Chondrocyte (in vitro differentiated cells): ENCODE measurements around the gene PDE4D. TPM values are rescaled to one million over a fixed set of nuclear protein-coding genes. Genes with fewer than 3 reads are reported as not detected.

ENCODE experiments used
- DNase-seq: peaks from one replicate; pipeline ENCODE4 v3.0.0; 2021; ENCODE audit warnings: mixed read lengths, low spot score
- H3K27ac Mint-ChIP-seq: one replicate; pipeline ENCODE4 v1.8.0; 2021; ENCODE audit warnings: mild to moderate bottlenecking, moderate library complexity, mixed read lengths; ENCODE audit not compliant: unreplicated experiment
- H3K27me3 Mint-ChIP-seq: 2 replicates; pipeline ENCODE4 v1.8.0; 2021; ENCODE audit warnings: low read depth, mixed read lengths
- H3K36me3 Mint-ChIP-seq: 2 replicates; pipeline ENCODE4 v1.8.0; 2021; ENCODE audit warnings: low read depth, mixed read lengths
- H3K4me1 Mint-ChIP-seq: 2 replicates; pipeline ENCODE4 v1.8.0; 2021; ENCODE audit warnings: low read depth, mild to moderate bottlenecking, mixed read lengths
- H3K4me3 Mint-ChIP-seq: one replicate; pipeline ENCODE4 v1.8.0; 2021; ENCODE audit warnings: mild to moderate bottlenecking, moderate library complexity, mixed read lengths; ENCODE audit not compliant: unreplicated experiment
- H3K9me3 Mint-ChIP-seq: 2 replicates; pipeline ENCODE4 v1.8.0; 2021; ENCODE audit warnings: low read depth, mixed read lengths
- total RNA-seq: library from RNA; stranded (reverse); gene quantifications from 3 replicates; pipeline ENCODE4 v1.2.1, GENCODE V29; 2021
- TF ChIP-seq, protein P1 (sequence below): fragments of 200-600 bp; sonication (generic); IDR thresholded peaks from 2 replicates; pipeline ENCODE4 v1.5.0; 2021; ENCODE audit warnings: antibody characterized with exemption, mild to moderate bottlenecking, moderate library complexity

PDE4D gene
- total RNA-seq, 1 donor from 2014 or later: 21.1 TPM

DNA sequence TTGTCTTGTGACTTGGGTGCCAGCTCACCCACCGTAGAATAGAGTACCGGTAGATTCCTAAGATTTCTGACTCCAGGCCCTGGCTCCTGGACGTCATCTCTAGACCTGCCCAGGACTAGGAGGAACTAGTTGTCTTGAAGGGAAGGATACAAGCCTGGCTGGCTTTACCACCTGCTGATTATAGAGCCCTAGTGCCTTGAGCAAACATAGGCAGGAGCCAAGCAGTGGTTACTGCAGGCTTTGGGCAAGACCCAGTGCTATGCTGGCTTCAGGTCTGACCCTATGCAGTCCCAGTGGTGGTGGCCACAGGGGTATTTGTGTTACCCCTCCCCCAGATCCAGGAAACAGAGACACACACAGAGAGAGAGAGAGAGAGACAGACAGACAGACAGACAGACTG, 606.2 kb downstream of the PDE4D start:
- Mint-ChIP-seq H3K9me3 (no peaks in the 10 kb centered on the region), H3K36me3 (no peaks in the 10 kb centered on the region), H3K27ac (peak overlapping the region; percentile 42), H3K27me3 (no peaks in the 10 kb centered on the region), H3K4me3 (no peak overlapping the region), H3K4me1 (peaks cover 15% of the 10 kb centered on the region)
- no peak for DNase-seq
- TF ChIP-seq, protein P1, sequence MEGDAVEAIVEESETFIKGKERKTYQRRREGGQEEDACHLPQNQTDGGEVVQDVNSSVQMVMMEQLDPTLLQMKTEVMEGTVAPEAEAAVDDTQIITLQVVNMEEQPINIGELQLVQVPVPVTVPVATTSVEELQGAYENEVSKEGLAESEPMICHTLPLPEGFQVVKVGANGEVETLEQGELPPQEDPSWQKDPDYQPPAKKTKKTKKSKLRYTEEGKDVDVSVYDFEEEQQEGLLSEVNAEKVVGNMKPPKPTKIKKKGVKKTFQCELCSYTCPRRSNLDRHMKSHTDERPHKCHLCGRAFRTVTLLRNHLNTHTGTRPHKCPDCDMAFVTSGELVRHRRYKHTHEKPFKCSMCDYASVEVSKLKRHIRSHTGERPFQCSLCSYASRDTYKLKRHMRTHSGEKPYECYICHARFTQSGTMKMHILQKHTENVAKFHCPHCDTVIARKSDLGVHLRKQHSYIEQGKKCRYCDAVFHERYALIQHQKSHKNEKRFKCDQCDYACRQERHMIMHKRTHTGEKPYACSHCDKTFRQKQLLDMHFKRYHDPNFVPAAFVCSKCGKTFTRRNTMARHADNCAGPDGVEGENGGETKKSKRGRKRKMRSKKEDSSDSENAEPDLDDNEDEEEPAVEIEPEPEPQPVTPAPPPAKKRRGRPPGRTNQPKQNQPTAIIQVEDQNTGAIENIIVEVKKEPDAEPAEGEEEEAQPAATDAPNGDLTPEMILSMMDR: no peak

DNA sequence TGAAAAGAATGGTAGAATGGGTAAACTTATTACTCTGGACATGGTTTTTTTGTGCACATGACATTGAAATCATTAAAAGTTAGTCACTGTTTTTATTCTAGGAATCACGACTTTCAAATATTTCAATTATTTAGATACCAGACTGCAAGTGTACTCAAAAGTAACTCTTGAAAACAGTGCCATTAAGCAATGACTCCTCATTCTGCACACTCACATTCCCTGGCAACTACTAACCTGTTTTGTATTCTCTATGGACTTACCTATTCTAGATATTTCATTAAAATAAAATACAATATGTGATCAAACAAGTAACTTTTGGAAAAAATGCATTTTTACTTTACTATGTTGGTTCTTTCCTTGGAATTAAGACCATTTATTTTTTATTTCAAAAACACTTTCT, 607.0 kb downstream of the PDE4D start:
- Mint-ChIP-seq H3K36me3 (no peaks in the 10 kb centered on the region), H3K4me3 (no peak overlapping the region), H3K9me3 (no peaks in the 10 kb centered on the region), H3K4me1 (peaks cover 9% of the 10 kb centered on the region), H3K27me3 (no peaks in the 10 kb centered on the region), H3K27ac (no peak overlapping the region)
- TF ChIP-seq, protein P1: no peak
- no peak for DNase-seq

DNA sequence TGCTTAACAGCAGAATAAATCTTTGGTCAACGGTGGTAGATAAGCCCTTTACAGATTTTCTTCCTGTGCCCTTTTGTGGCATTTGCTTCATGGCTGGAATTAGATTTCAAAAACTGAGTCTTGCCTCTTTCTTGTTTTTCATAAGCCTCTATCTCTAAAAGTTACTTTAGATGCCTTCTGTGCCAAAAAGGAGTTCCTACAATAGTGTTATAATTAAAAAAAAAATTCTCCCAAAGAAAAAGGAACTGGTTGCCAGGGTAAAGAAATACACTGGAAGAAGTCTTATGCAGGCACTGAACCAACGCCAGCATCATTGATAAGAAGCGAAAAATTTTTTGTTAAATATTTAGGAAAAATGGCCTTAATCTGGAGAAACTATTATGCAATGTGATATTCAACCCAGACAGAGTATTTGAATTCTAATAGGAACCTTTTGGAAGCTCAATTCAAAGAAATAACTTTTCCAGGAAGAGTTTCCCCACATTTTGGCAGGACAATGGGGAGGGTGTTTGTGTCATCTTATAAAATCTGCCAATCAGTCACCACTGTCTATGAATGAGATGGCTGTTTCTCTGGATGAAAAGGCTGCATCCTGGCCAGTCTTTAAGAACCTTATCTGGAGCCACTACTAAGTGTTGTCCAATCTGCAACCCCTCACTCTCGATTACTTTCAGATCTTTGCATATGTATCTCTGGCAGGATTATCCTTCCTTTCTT, 608.1 kb downstream of the PDE4D start:
- no peak overlapping the region for H3K27ac Mint-ChIP-seq
- peaks cover 9% of the 10 kb centered on the region for H3K4me1 Mint-ChIP-seq
- no peak for DNase-seq
- no peak overlapping the region for H3K4me3 Mint-ChIP-seq
- TF ChIP-seq, protein P1: no peak
- H3K36me3 Mint-ChIP-seq: no peaks in the 10 kb centered on the region
- no peaks in the 10 kb centered on the region for H3K27me3 Mint-ChIP-seq
- no peaks in the 10 kb centered on the region for H3K9me3 Mint-ChIP-seq

GRCh38 chr5:59282726-59283125, 610.8 kb downstream of the PDE4D start:
- no peak for DNase-seq
- Mint-ChIP-seq H3K4me3 (no peak overlapping the region), H3K4me1 (peaks cover 19% of the 10 kb centered on the region), H3K27ac (no peak overlapping the region), H3K36me3 (no peaks in the 10 kb centered on the region), H3K27me3 (no peaks in the 10 kb centered on the region), H3K9me3 (no peaks in the 10 kb centered on the region)
- TF ChIP-seq, protein P1: no peak

DNA sequence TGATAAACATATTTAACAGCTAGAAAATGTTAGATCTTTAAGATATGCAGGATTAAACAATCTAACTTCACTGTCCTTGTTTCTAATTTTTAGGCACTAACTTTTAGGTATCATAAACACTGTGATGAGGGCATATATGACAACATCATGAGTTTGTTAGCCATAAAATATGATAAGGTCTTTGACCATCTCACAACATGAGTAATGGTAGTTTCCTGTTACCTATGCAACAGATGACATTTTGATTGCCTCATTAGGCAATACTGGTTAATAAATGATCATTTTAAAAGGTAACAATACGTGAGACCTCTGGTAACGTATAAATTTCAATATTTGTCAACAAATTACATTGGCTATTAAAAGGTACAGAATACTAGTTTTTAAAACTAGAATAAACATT, 613.5 kb downstream of the PDE4D start:
- no peaks in the 10 kb centered on the region for H3K36me3 Mint-ChIP-seq

More for the DNA sequence above, 613.5 kb downstream of the PDE4D start:
- H3K4me1 Mint-ChIP-seq: peaks cover 38% of the 10 kb centered on the region
- H3K27ac Mint-ChIP-seq: no peak overlapping the region
- H3K4me3 Mint-ChIP-seq: no peak overlapping the region
- DNase-seq: no peak
- H3K9me3 Mint-ChIP-seq: no peaks in the 10 kb centered on the region
- no peaks in the 10 kb centered on the region for H3K27me3 Mint-ChIP-seq
- TF ChIP-seq, protein P1: no peak
